Tibial nerve (tissue), 4 donors: ENCODE measurements around the gene SPATA9. TPM values are rescaled to one million over a fixed set of nuclear protein-coding genes. Genes with fewer than 3 reads are reported as not detected.

Source experiments
- DNase-seq, 2 donors: peaks; one replicate each; pipeline ENCODE4 v3.0.0-alpha.2; 2019; ENCODE audit warnings: low spot score in 2 of 2
- H3K27ac ChIP-seq, 4 donors: fragments of 200-600 bp; sonication (generic) in 3 of 4; one replicate each; pipeline ENCODE4 v1.5.1; 2017 to 2019; ENCODE audit warnings: mild to moderate bottlenecking in 1 of 4
- H3K27me3 ChIP-seq, 2 donors: fragments of 200-600 bp; sonication (generic) in 1 of 2; one replicate each; pipeline versions ENCODE4 v1.5.1 to v1.6.0; 2017 to 2019
- H3K36me3 ChIP-seq, 3 donors: fragments of 200-600 bp; sonication (generic); one replicate each; pipeline ENCODE4 v1.5.1; 2018 to 2019
- H3K4me1 ChIP-seq, 4 donors: fragments of 200-600 bp; sonication (generic) in 3 of 4; one replicate each; pipeline ENCODE4 v1.5.1; 2017 to 2019
- H3K4me3 ChIP-seq, 4 donors: fragments of 200-600 bp; sonication (generic) in 3 of 4; one replicate each; pipeline ENCODE4 v1.5.1; 2017 to 2019; ENCODE audit warnings: mild to moderate bottlenecking in 1 of 4, moderate library complexity in 1 of 4
- H3K9me3 ChIP-seq, 4 donors: fragments of 200-600 bp; sonication (generic) in 3 of 4; one replicate each; pipeline ENCODE4 v1.5.1; 2017 to 2019
- EP300 ChIP-seq, 2 donors: sonication (generic); formaldehyde crosslinking; IDR thresholded peaks; one replicate each; pipeline ENCODE4 v1.6.1; 2017; ENCODE audit warnings: antibody characterized with exemption in 2 of 2, mild to moderate bottlenecking in 1 of 2
- POLR2A ChIP-seq, 2 donors: fragments of 450-650 bp; IDR thresholded peaks; one replicate each; pipeline ENCODE4 v1.6.1; 2017; ENCODE audit warnings: antibody characterized with exemption in 2 of 2, mild to moderate bottlenecking in 2 of 2, moderate library complexity in 2 of 2
- WGBS, 2 donors: methylation state at CpG; one replicate each; pipeline ENCODE4 v1.1.5; 2018; 5-methylcytosine and 5-hydroxymethylcytosine counted together
- total RNA-seq, 4 donors: library from RNA; depleted of rRNA; stranded (reverse); fragments of >200 nt; gene quantifications; one replicate each; pipeline ENCODE4 v1.1.0, GENCODE V29; 2016
- TF ChIP-seq, protein P1 (sequence below), 5 experiments: fragments of 200-600 bp in 3 of 5; fragments of 450-650 bp in 2 of 5; sonication (generic) in 3 of 5; IDR thresholded peaks; one replicate each; pipeline ENCODE4 v1.5.1; 2016 to 2019; ENCODE audit warnings: antibody characterized with exemption in 5 of 5, mild to moderate bottlenecking in 3 of 5, moderate library complexity in 2 of 5

SPATA9 gene
- 1 to 10 TPM in 1 of 4 donors, not detected in 3; 1.2 TPM for total RNA-seq

- Histone ChIP-seq H3K4me3 (no peak within 1 kb of the TSS), H3K27ac (peak within 1 kb of the TSS in 1 of 4 donors; percentile 17), H3K9me3 (no peaks in the 10 kb centered on the region), H3K36me3 (no peaks in the 10 kb centered on the region), H3K27me3 (no peaks in the 10 kb centered on the region), H3K4me1 (no peaks in the 10 kb centered on the region)
- DNase-seq, result no peak
- TF ChIP-seq, protein P1, sequence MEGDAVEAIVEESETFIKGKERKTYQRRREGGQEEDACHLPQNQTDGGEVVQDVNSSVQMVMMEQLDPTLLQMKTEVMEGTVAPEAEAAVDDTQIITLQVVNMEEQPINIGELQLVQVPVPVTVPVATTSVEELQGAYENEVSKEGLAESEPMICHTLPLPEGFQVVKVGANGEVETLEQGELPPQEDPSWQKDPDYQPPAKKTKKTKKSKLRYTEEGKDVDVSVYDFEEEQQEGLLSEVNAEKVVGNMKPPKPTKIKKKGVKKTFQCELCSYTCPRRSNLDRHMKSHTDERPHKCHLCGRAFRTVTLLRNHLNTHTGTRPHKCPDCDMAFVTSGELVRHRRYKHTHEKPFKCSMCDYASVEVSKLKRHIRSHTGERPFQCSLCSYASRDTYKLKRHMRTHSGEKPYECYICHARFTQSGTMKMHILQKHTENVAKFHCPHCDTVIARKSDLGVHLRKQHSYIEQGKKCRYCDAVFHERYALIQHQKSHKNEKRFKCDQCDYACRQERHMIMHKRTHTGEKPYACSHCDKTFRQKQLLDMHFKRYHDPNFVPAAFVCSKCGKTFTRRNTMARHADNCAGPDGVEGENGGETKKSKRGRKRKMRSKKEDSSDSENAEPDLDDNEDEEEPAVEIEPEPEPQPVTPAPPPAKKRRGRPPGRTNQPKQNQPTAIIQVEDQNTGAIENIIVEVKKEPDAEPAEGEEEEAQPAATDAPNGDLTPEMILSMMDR (IDR thresholded peaks at IDR 0.05), result no peak
- TF ChIP-seq POLR2A (IDR thresholded peaks at IDR 0.05) (no peak), EP300 (IDR thresholded peaks at IDR 0.05) (no peak)
- WGBS, 2 donors, result 38 to 71% methylated on average over 1 of the region's 1 CpG
These were observed at the start of gene SPATA9 for GRCh38 chr5:95682891-95683290. TSS of gene SPATA9 (minus strand) at chr5:95682991. CDS start at chr5:95682854, 137 bp downstream.

DNA sequence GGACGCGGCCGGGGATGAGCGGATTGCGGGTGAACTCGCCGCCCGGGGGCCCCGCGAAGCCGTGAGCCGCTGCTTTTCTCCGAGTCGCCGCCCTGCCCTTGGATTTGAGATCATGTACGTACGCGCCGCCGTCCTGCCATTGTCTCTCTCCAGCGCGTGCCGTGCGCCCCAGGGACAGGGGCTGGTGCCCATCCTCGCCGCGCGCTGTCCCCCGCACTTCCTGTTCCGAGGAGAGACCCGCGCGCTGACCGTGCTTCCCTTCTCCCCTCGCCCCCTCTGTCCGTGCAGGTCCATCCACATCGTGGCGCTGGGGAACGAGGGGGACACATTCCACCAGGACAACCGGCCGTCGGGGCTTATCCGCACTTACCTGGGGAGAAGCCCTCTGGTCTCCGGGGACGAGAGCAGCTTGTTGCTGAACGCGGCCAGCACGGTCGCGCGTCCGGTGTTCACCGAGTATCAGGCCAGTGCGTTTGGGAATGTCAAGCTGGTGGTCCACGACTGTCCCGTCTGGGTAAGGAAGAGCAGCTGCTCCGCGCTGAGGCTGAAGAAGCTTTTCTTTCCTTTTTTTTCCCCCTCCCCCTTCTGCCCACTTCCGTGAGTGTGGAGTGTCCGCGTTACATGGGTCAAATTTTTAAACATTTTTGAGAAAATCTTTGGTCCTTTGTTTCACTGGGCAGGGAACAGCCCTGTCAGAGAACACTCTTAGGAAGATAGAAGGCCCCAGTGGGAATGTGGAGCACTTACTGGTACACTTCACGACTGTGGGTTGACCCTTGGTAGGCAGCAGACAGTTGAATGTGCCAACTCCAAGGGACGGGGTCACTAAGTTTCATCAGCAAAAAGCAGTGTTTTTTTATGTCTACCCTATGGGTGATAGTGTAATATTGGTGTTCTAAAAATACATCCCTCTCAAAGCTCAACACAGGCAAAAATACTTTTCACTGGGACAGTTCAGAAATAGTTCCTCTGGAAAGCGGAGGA is 49.1 kb upstream of the SPATA9 start:
- Histone ChIP-seq H3K4me1 (peaks cover 0 to 68% (median 34%) of the 10 kb centered on the region in 4 donors), H3K27ac (peak overlapping the region; percentile 73 to 100 (median 96)), H3K27me3 (no peaks in the 10 kb centered on the region), H3K36me3 (no peaks in the 10 kb centered on the region), H3K9me3 (no peaks in the 10 kb centered on the region), H3K4me3 (peak overlapping the region; percentile 48 to 97 (median 70))
- DNase-seq, result peak; percentile 34 to 38
- 1 to 2% methylated on average over 36 to 42 of the region's 64 CpGs for WGBS, 2 donors
- TF ChIP-seq POLR2A (IDR thresholded peaks at IDR 0.05), result peak in 1 of 2 donors; percentile 15
- TF ChIP-seq, protein P1 (IDR thresholded peaks at IDR 0.05), result peak in 1 of 5 experiments; percentile 14
- peak in 1 of 2 donors; percentile 63 for TF ChIP-seq EP300 (IDR thresholded peaks at IDR 0.05)

- Histone ChIP-seq H3K4me1 (peaks cover 0 to 68% (median 35%) of the 10 kb centered on the region in 4 donors), H3K9me3 (no peaks in the 10 kb centered on the region), H3K36me3 (no peaks in the 10 kb centered on the region)
These were observed 48.2 kb upstream of the SPATA9 start, which contains the start of gene RHOBTB3 for GRCh38 chr5:95730730-95731570. TSS of gene RHOBTB3 (plus strand) at chr5:95731336. CDS start at chr5:95731683, 347 bp downstream.

DNA sequence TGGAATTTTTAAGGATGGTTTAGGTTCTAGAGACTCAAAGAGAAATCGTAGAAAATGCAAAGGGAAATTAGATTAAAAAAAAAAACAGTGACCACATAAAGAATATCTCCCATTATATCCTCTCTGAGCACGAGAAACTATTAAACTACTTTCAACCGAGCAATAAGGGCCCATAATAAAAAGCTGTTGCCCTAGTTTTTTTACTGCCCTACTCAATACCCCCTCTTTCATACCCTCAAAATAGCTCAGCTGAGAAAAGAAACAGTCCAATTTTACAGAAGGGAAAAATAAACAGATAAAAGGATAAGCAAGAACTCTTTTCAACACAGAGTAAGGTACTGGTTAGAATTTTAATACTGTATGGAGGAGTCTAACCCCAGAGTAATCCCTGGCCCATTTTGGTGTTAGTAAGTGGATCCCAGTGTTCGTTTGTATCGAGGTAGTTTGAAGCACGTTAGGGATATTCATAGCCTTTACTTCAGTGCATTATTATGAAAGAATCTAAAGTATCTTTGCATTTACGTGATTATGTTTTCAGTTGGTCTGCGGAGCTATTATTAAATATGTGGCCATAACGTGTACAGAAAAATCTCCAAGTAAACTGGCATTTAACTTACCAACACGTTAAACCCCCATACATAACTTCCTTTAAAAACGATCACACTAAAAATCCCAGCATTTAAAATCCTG is 47.4 kb upstream of the SPATA9 start:
- Histone ChIP-seq H3K4me1 (peaks cover 0 to 68% (median 31%) of the 10 kb centered on the region in 4 donors), H3K36me3 (no peaks in the 10 kb centered on the region), H3K27me3 (no peaks in the 10 kb centered on the region), H3K4me3 (peak overlapping the region; percentile 48 to 97 (median 70)), H3K9me3 (no peaks in the 10 kb centered on the region), H3K27ac (peak overlapping the region; percentile 73 to 100 (median 96))
- DNase-seq, result no peak
- 18 to 19% methylated on average over 11 of the region's 11 CpGs for WGBS, 2 donors
- TF ChIP-seq, protein P1 (IDR thresholded peaks at IDR 0.05), result no peak
- TF ChIP-seq EP300 (IDR thresholded peaks at IDR 0.05) (no peak), POLR2A (IDR thresholded peaks at IDR 0.05) (no peak)

More at GRCh38 chr5:95730730-95731570, 48.2 kb upstream of the SPATA9 start, which contains the start of gene RHOBTB3:
- DNase-seq, result peak; percentile 88 to 90
- TF ChIP-seq, protein P1 (IDR thresholded peaks at IDR 0.05), result peak in 4 of 5 experiments; percentile 1 to 31 (median 18)
- TF ChIP-seq EP300 (IDR thresholded peaks at IDR 0.05) (peak in 1 of 2 donors; percentile 91), POLR2A (IDR thresholded peaks at IDR 0.05) (peak; percentile 79 to 86)
- Histone ChIP-seq H3K27ac (peak within 1 kb of the TSS; percentile 73 to 100 (median 96)), H3K4me3 (peak within 1 kb of the TSS; percentile 48 to 97 (median 70)), H3K27me3 (no peaks in the 10 kb centered on the region)
- WGBS, 2 donors, result 0 to 1% methylated on average over 11 to 54 of the region's 78 CpGs
